ENCODE results near the gene UBE2E3. TPM values are rescaled to one million over a fixed set of nuclear protein-coding genes. Genes with fewer than 3 reads are reported as not detected.

Gene UBE2E3
- total and polyA plus RNA-seq, 2 of the 13 experiments (the other 11 are each of a cell fraction or from before 2014, with no cell fraction given) = 45.7 to 92.6 TPM

GRCh38 chr2:180980106-180980942 is at the start of gene UBE2E3 (continued):
- TF ChIP-seq NFAT5 (CRISPR knock-in tag; IDR thresholded peaks at IDR 0.05) = peak; percentile 57
- TF ChIP-seq, protein P1, sequence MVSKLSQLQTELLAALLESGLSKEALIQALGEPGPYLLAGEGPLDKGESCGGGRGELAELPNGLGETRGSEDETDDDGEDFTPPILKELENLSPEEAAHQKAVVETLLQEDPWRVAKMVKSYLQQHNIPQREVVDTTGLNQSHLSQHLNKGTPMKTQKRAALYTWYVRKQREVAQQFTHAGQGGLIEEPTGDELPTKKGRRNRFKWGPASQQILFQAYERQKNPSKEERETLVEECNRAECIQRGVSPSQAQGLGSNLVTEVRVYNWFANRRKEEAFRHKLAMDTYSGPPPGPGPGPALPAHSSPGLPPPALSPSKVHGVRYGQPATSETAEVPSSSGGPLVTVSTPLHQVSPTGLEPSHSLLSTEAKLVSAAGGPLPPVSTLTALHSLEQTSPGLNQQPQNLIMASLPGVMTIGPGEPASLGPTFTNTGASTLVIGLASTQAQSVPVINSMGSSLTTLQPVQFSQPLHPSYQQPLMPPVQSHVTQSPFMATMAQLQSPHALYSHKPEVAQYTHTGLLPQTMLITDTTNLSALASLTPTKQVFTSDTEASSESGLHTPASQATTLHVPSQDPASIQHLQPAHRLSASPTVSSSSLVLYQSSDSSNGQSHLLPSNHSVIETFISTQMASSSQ (IDR thresholded peaks at IDR 0.05; ENCODE audit: low read depth) = no peak
- TF ChIP-seq, protein P1 (CRISPR knock-in tag; IDR thresholded peaks at IDR 0.05; ENCODE audit: borderline replicate concordance) = peak; percentile 62; the same call in 1 of the 2 replicates
- no peak for TF ChIP-seq FIP1L1 (IDR thresholded peaks at IDR 0.05; ENCODE audit: borderline replicate concordance, insufficient read depth, low read depth, low read length)
- no peak; the same call in 1 of the 2 replicates for TF ChIP-seq HCFC1 (IDR thresholded peaks at IDR 0.05; ENCODE audit: low read depth, low read length)
- peak; percentile 9; the same call in 1 of the 2 replicates for TF ChIP-seq KDM3A (CRISPR knock-in tag; IDR thresholded peaks at IDR 0.05; ENCODE audit: low read depth)
- TF ChIP-seq, protein P2, sequence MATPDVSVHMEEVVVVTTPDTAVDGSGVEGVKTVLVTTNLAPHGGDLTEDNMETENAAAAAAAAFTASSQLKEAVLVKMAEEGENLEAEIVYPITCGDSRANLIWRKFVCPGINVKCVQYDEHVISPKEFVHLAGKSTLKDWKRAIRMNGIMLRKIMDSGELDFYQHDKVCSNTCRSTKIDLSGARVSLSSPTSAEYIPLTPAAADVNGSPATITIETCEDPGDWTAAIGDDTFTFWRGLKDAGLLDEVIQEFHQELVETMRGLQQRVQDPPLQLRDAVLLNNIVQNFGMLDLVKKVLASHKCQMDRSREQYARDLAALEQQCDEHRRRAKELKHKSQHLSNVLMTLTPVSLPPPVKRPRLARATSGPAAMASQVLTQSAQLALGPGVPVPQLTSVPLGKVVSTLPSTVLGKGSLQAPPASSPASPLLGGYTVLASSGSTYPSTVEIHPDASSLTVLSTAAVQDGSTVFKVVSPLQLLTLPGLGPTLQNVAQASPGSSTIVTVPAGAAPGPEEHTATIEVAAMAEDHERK (CRISPR knock-in tag; IDR thresholded peaks at IDR 0.05; ENCODE audit: low read depth) = no peak
- TF ChIP-seq RNF2 (conservative IDR thresholded peaks at IDR 0.05; ENCODE audit: low read depth) = peak; percentile 90
- no peak for TF ChIP-seq ZNF670 (CRISPR knock-in tag; IDR thresholded peaks at IDR 0.05; ENCODE audit: borderline replicate concordance)
- TF ChIP-seq, protein P3, sequence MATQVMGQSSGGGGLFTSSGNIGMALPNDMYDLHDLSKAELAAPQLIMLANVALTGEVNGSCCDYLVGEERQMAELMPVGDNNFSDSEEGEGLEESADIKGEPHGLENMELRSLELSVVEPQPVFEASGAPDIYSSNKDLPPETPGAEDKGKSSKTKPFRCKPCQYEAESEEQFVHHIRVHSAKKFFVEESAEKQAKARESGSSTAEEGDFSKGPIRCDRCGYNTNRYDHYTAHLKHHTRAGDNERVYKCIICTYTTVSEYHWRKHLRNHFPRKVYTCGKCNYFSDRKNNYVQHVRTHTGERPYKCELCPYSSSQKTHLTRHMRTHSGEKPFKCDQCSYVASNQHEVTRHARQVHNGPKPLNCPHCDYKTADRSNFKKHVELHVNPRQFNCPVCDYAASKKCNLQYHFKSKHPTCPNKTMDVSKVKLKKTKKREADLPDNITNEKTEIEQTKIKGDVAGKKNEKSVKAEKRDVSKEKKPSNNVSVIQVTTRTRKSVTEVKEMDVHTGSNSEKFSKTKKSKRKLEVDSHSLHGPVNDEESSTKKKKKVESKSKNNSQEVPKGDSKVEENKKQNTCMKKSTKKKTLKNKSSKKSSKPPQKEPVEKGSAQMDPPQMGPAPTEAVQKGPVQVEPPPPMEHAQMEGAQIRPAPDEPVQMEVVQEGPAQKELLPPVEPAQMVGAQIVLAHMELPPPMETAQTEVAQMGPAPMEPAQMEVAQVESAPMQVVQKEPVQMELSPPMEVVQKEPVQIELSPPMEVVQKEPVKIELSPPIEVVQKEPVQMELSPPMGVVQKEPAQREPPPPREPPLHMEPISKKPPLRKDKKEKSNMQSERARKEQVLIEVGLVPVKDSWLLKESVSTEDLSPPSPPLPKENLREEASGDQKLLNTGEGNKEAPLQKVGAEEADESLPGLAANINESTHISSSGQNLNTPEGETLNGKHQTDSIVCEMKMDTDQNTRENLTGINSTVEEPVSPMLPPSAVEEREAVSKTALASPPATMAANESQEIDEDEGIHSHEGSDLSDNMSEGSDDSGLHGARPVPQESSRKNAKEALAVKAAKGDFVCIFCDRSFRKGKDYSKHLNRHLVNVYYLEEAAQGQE (IDR thresholded peaks at IDR 0.05; ENCODE audit: borderline replicate concordance in 1 of 2, low read depth in 1 of 2, low read length in 2 of 2) = peak in 1 of 2 experiments; percentile 22; a peak in 1 of 4 replicates
- TF ChIP-seq MAFF (IDR thresholded peaks at IDR 0.05; ENCODE audit: low read depth, low read length) = no peak
- peak; percentile 45; the same call in 1 of the 2 replicates for TF ChIP-seq SMAD3 (CRISPR knock-in tag; IDR thresholded peaks at IDR 0.05)
